Stromal cell of bone marrow (primary cell): ENCODE data around the gene LTB4R2.
"Not testable (repeated sequence)": the region's sequence is repeated elsewhere in the genome, so short reads cannot be mapped to it uniquely, and the experiment has no call there.

Experiments used
- DNase-seq: peaks from one replicate; pipeline ENCODE4 v3.0.0-alpha.2; 2012; ENCODE audit warnings: low read depth

The LTB4R2 gene

GRCh38 chr14:24321212-24321975 lies 11.5 kb downstream of the LTB4R2 start:
- DNase-seq = no peak

DNA sequence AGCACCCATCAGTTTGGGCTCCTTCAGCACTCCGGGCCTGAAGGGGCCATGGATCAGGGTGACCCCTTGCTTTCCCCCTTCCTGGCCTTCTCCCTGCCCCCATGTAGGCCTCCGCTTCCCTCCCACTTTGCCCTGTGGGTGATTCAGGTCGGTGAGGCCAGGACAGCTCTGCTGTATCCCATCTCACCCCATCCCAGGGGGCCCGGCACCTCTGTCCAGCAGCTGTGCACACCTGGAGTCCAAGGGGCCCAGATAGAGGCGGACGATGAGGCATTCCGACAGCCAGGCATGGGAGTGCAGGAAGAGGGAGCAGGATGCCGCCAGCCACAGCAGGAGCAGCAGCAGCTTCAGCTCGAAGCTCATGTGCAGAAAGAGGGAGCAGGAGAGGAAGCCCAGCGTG lies 12.7 kb downstream of the LTB4R2 start:
- no peak for DNase-seq

GRCh38 chr14:24323341-24323740 lies 13.4 kb downstream of the LTB4R2 start:
- DNase-seq = no peak

GRCh38 chr14:24324024-24324423 lies 14.1 kb downstream of the LTB4R2 start:
- DNase-seq = no peak

- DNase-seq = no peak
These were observed 15.1 kb downstream of the LTB4R2 start for GRCh38 chr14:24325041-24325530.

GRCh38 chr14:24325963-24326362 lies 16.0 kb downstream of the LTB4R2 start:
- DNase-seq = no peak

GRCh38 chr14:24327303-24327702 lies 17.4 kb downstream of the LTB4R2 start:
- no peak for DNase-seq

- not testable (repeated sequence) for DNase-seq
These were observed 18.0 kb downstream of the LTB4R2 start for GRCh38 chr14:24327914-24328313.

GRCh38 chr14:24329073-24329663 lies 19.2 kb downstream of the LTB4R2 start:
- DNase-seq = no peak

GRCh38 chr14:24329736-24330135 lies 19.8 kb downstream of the LTB4R2 start:
- no peak for DNase-seq

GRCh38 chr14:24330973-24331674 lies 21.2 kb downstream of the LTB4R2 start:
- DNase-seq = no peak

DNA sequence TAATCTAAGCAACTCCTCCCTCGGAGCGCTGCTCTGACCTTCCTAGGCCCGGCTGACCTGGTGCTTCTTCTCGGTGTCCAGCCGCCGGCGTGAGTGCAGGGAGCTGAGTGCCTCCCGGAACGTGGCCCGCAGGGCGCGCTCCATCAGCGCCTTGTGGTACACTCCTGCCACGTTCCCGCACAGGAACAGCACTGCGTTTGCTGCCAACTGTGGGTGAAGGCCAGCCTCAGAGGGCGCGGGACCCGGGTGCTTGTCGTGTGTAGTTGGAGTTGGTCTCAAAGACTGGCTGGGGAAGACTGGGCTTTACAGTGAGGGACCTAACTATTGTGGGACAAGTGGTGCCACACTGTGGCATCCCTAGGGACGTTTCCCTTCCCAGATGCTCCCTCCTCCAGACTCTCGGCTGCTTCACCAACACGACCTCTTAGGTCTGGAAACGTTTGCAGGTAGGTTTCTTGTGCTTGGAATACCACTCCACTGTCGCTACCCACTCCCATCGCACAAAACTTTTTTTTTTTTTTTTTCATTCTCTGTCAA lies 21.9 kb downstream of the LTB4R2 start:
- no peak for DNase-seq

- no peak for DNase-seq
These were observed 22.5 kb downstream of the LTB4R2 start for GRCh38 chr14:24332268-24332993.

DNA sequence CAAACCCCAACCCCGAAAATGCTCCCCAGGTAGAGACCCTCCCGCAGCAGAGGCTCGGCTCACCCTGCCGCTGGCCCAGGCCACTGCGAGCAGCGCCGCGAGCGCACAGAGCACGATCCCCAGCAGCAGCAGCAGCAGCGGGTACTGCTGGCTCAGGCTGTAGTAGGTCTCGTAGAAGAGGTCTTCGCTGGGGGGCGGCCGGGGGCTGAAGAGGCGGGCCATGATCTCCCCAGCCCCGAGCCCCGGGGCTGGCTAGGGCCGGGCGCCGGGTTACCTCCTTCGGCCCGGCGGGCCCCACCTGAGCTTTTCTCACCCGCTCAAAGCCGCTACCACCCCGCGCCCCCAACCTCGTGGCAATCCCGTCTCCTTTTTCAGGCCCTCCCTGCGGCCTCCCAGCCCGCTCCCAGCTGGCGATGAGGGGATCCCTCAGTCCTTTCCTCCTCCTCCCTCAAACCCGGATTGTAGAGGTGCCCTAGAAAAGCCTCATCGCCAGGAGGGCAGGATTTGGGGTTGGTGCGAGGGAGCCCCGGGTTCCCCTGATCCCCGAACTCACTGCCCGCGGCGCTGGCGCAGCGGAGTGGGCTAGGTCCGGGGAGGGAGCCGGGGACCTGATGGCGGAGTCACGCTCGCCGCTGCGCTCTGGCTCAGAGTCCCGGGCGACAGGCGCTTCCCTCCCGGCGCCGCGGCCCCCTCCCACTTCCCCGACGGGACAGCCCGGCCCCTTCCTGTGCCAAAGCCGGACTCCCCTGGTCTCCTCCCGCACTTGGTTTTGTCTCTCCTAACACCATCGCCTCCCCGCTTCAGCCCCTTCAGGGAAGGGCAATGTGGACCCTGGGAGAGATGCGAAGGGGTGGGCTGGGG lies 24.7 kb downstream of the LTB4R2 start, which contains the start of gene ADCY4:
Gene ADCY4, minus strand, starts transcription at position 641 of the 861 bp plus-strand sequence. Its CDS starts 419 bp downstream, at position 222.
- no peak for DNase-seq

- no peak for DNase-seq
These were observed 25.7 kb downstream of the LTB4R2 start for GRCh38 chr14:24335461-24336171.

DNA sequence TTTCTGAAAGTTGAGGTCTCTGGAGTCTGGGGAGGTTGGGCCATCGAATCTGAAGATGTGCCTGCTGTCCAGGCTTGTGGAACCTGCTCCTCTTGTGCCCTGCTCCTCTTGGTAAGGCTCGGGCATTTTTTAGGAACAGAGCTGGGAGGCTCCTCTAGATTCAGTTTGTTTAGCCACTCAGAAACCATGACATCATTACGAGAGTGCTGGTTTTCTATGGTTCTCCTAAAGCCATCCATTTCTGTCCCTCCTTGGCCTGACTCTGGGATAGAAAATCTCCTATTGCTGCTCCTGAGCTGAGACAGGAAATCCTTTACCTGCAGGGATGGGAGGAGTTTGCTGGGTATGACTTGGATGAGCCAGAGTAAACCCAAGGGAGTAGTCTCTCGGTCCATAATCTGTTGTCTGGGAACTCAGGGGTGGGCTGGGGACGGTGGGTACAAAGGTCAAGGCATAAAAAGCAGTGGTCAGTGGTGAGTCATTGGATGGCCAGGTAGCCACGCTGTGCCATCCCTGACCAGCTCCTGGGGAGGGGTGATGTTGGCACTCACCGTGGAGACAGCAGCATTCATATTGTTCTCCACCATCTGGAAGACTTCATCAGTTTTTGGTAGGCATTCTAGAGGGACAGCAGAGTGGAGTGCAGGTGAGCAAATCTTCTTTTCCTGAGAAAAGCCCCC lies 27.3 kb downstream of the LTB4R2 start:
- no peak for DNase-seq

- no peak for DNase-seq
These were observed 27.9 kb downstream of the LTB4R2 start for GRCh38 chr14:24337824-24338175.

- no peak for DNase-seq
These were observed 28.9 kb downstream of the LTB4R2 start for GRCh38 chr14:24338843-24339242.

DNA sequence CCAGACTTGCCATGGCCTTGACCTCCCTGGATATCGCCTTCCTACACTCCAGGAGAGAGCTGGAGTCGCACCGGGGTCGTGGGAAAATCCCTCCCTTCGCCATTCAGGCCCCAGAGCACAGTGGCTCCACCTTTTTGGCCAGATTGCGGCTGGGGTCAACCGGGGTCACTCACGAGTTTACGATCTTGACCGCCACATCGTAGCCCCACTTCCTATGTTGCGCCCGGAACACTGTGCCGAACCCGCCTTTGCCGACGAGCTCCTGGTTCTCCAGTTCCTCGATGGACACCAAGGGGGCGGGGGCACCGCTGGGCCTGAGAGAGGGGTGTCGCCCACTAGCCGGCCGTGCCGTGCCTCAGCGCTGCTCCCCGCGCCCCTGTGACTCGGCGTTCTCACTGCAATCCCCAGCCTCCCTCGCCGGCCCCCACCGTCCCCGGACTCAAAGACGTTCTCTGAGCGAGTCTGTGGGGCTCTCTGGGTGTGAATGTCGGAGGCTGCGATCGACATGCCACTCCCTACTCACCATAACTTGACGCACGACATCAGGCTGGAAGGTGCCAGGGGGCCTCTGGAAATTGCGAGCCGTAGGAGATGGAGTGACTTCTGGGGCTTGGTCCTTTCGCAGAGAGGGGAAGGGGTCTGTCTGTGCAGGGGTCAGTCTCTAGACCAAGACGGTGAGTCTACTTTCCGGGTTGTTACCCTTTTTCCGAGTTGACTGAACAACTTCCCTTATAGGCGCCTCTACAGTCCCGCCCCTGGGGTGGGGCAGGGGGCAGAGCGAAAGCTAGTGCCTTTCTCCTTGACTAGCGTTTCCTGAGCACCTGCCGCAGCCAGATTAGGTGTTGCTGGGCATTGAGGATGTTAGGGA lies 29.6 kb downstream of the LTB4R2 start, which contains the start of gene RIPK3:
Gene RIPK3, minus strand, starts transcription at position 708 of the 868 bp plus-strand sequence. Its CDS starts 165 bp downstream, at position 543.
- DNase-seq = no peak
